Inflammatory macrophage treated with lipopolysaccharide for 4 hours (primary cell): ENCODE measurements around the gene TSC2.
"Not testable (repeated sequence)": the region's sequence is repeated elsewhere in the genome, so short reads cannot be mapped to it uniquely, and the experiment has no call there.

Experiments
- DNase-seq: peaks from one replicate; pipeline ENCODE4 v3.0.0-alpha.2; 2020

TSC2 gene

DNA sequence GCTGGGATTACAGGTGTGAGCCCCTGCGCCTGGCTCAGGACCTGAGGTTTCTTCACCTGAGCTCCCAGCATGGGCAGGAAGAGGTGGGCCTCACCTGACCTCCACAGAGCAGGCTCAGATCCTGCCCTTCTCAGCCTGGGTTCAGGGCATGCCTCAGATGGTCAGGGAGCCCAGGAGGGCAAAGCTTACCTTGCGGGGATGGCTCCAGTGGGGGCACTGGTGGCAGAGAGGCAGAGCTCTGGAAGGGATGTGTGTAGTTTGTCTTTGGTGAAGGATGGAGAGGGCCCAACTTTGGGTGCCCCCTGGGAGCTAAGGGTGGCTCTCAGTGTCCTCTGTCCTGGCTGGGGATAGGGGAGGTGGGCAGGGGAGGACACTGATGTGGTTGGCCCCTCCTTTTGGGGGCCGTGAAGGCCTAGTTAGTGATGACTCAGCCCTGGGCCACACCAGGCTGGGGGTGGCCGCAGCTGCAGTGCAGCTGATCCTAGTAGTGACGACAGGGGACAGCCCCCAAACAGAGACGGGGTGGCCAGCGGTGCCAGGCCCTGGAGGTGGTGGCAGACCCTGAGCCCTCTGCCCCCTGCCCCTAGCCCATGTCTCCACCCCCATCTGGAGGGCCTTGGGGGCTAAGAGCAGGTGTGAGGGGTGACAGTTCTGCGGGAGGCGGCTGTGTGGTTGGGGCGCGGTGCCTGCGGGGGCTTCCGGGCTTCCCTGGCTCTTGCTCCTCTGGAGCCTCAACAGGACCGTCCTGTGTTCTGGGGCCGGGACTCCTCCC is 15.3 kb upstream of the TSC2 start:
- no peak for DNase-seq

DNA sequence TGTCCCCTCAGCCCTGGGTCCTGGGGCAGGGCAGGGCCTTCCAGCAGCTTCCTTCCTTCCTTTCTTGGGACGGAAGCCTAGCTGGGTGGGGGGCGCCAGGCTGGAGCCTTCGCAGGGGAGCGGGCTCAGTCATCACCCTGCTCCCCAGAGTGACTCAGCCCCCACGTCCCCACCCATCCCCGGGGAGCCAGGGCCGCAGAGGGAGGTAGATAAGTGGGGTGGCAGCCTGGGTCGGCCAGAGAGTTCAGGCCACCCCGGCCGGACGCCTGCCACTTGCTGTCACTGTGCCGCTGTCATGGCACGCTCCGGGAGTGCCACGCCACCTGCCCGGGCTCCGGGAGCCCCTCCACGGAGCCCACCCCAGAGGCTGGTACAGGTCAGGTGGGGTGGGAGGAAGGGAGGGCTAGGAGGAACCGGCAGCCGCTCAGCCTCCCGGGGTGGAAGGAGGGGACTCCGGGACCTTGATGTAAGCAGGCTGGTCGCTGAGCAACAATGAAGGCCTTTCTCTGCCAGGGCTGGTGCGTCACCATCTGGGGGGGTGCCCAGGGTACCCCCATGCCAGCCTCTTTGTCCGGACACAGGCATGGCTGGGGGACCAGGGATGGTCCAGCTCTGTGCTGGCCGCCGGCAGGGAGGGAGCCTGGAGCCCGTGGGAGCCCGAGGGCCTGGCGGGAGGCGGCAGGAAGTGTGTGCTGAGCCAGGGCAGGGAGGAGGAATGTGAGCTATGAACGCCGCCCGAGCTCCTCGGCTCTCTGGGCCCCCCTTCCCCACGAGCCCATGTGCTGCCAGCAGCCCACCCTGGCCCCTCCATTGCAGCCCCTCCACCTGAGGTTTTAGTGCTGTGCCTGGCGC is 14.5 kb upstream of the TSC2 start:
- no peak for DNase-seq

DNA sequence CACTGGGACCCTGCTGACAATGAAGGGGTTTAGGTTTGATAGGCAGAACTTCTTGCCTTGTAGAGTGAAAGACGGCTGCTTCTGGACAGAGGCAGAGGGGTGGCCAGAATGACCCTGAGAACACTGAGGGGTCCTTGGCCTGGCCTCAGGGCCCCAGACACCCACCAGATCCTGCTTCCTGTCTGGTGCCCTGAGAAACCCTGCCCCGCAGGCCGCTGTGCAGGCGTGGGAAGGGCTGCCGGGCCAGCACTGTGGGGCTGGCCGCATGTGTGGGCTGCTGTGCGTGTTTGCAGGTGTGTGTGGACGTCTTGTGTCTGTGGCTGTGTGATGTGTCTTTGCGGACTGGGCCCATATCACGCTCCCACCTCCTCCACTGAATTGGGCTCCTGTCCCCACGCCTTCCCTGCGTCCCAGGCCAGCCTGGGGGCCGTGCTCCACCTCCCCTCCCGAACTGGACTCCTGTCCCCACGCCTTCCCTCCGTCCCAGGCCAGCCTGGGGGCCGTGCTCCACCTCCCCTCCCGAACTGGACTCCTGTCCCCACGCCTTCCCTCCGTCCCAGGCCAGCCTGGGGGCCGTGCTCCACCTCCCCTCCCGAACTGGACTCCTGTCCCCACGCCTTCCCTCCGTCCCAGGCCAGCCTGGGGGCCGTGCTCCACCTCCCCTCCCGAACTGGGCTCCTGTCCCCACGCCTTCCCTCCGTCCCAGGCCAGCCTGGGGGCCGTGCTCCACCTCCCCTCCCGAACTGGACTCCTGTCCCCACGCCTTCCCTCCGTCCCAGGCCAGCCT is 13.7 kb upstream of the TSC2 start:
- not testable (repeated sequence) for DNase-seq

DNA sequence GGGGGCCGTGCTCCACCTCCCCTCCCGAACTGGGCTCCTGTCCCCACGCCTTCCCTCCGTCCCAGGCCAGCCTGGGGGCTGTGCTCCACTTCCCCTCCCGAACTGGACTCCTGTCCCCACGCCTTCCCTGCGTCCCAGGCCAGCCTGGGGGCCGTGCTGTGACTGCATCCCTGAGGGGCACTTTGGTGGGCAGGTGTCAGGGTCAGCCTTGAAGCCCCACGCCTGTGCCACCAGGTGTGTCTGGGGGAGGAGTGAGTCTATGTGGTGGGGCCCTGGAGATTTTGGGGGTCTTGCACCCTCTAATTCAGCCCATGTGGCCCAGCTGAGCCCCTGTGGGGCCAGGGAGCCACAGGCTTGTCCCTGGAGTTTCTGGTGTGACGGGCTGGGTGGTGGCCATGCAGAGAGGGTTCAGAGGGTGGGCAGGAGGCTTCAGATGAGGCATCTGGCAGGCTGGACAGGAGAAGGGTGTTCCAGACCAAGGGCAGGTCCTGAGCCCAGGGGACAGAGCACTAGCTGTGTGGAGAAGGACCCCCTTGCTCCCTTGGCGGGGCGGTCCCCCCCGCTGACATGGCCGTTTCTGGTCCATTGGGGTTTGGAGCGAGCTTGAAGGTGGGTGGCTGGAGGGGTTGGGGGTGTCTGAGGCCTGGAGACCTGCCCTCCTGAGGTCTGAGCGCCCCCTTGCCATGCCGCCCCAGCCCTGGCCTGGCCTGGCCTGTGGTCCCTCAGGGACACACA is 12.9 kb upstream of the TSC2 start:
- DNase-seq = no peak

DNA sequence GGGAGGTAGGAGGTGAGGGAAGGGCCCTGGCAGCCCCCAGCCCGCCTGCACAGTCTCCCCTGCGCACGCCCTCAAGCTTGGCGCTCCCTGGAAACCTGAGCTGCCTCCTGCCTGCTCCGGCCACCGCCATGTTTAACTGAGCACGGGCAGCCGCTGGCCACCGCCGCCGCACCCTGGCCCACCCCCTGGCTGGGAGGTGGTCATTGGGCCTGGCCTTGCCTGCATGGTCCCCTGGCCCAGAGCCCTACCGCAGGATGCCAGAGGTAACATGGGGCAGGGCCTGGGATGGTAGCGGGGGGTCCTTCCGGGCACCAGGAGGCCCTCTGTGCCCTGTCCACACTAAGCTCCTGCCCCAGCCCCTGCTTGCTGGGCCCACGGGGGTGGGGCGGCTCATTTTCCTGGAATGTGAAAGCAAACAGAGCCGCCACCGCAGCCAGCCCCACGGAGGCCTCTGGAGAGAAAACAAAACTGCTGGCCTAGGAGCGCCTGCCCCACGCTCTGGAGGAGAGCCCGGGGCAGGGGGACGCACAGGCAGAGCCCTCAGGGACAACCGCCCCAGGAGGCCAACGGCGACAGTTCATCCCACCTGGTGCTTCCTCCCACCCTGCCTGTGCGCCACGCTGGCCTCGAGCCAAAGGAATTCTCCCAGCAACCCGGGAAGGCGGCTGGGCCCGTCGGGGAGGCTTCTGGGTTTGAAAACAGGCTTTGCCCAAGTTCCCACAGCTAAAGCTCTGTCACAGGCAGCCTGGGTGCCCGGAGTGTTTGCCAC is 12.2 kb upstream of the TSC2 start:
- DNase-seq = no peak

DNA sequence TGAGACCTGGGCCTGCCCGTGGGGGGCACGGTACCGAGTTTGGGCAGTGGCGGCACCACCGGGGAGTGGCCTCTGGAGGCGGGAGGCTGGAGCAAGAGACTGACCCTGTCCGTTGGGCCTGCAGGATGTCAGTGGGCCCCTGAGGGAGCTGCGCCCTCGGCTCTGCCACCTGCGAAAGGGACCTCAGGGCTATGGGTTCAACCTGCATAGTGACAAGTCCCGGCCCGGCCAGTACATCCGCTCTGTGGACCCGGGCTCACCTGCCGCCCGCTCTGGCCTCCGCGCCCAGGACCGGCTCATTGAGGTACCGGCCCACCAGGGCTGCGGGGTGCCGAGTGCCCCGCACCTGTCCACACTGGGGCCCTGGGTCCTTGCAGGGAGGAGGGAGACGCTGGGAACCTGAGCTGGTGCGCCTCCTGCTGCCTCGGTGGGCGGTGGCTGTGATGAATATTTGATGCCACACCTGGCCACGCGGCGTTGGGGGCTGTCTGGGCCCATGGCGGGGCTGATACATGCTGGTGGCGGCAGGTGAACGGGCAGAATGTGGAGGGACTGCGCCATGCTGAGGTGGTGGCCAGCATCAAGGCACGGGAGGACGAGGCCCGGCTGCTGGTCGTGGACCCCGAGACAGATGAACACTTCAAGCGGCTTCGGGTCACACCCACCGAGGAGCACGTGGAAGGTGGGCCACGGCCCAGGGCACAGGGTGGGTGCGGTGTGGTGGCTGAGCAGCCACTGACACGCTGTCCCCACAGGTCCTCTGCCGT is 11.4 kb upstream of the TSC2 start:
- DNase-seq = no peak

DNA sequence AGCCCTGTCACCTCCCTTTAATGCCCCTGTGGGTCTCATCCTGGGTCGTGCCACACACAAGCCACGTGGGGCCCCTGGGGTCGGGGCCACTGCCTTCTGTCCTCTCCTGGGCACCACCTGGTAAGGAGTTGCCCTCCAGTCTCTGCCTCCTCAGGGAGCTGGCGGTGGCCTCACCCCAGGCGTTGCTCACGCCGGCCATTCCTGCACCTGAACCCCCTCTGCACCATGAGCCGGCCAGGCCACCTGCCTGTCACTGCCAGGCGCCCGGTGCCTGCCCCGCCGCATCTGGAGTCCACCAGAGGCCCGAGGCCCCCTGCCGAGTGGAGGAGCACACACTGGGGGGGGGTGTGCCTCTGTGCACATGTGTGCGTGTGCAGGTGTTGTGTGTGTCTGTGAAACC is 10.7 kb upstream of the TSC2 start:
- no peak for DNase-seq

DNA sequence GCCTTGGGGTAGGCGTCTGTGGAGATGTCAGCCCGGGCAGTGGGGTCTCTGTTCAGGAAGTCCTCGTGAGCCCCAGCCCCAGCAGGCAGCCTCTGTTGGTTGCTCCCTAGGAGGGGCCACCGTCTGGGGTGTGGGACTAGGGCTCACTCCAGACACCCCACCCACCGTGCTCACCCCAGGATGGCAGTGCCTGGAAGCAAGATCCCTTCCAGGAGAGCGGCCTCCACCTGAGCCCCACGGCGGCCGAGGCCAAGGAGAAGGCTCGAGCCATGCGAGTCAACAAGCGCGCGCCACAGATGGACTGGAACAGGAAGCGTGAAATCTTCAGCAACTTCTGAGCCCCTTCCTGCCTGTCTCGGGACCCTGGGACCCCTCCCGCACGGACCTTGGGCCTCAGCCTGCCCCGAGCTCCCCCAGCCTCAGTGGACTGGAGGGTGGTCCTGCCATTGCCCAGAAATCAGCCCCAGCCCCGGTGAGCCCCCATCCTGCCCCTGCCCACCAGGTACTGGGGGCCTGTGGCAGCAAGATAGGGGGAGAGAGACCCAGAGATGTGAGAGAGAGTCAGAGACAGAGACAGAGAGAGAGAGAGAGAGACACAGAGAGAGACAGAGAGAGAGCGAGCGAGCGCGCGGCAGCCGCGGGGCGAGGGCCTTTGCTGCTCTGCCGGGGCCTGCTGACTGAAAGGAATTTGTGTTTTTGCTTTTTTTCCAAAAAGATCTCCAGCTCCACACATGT is 10.0 kb upstream of the TSC2 start:
- DNase-seq = no peak

DNA sequence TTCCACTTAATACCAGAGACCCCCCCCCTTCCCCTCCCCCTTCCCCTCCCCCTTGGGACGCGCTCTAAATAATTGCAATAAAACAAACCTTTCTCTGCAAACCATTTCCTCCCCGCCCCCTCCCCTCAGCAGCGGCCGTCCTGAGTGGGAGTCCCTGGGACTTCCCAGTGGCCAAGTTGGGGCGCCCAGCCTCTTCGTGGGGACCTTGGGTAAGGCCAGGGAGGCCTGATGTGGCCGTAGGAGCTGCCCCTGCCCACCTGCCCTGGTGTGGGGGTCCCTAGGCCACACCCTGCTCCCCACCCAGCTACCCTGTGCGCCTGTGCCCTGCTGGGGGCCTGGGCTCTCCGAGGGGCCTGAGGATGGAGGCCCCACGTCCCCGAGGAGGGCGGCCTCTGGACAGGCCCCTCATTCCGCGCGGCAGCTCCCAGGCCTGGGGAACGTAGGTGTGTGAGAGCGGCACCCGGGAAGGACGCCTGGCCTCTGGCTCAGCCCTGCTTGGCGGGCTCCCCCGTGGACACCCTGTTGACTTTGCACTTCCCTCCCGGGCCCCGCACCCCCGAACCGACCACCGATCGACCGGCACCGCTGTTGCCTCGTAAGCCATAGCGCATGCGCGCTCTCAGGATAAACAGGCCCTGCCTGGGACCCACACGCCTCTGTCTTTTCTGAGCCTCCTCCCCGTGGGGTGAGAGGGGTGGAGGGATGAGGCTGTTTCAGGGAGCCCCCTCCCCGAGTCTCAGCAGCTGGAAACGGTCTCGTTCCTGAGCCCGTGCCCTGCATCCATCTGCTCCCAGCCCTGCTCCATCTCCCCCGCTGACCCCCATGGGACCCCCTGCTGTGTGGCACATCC is 9.2 kb upstream of the TSC2 start:
- no peak for DNase-seq

DNA sequence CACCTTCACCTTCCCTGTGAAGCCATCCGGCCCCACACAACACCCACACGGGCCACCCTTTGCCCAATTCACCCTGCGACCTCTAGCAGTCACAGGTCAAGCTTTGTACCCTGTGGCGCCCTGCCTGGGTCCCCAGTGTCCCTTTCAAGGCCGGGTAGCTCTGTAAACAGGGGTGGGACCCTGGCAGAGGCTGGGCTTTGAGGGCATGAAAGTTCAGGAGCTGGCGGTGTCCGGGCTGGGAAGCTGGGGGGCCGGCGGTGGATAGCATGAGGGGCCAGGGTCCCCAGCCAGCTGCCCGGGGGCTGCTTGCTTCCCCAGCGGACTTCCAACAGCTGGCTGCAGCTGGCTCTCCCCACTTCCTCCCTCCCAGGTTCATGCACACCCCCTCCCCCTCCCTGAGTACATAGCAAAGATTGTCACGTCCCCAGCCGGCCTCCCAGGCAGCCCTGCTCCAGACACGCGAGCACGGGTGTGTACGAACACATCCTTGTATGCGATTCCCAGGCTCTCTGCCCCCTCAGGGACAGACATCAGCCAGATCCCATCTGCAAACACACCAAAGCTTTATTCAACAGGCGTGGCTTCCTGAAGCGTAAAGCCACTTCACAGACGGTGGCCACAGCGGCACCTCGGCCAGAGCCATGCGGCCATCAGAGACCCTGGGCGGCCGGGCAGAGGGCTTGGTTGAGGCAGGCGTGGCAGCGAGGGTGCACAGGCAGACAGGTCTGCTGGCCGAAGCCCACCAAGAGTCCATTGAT is 8.3 kb upstream of the TSC2 start:
- no peak for DNase-seq

DNA sequence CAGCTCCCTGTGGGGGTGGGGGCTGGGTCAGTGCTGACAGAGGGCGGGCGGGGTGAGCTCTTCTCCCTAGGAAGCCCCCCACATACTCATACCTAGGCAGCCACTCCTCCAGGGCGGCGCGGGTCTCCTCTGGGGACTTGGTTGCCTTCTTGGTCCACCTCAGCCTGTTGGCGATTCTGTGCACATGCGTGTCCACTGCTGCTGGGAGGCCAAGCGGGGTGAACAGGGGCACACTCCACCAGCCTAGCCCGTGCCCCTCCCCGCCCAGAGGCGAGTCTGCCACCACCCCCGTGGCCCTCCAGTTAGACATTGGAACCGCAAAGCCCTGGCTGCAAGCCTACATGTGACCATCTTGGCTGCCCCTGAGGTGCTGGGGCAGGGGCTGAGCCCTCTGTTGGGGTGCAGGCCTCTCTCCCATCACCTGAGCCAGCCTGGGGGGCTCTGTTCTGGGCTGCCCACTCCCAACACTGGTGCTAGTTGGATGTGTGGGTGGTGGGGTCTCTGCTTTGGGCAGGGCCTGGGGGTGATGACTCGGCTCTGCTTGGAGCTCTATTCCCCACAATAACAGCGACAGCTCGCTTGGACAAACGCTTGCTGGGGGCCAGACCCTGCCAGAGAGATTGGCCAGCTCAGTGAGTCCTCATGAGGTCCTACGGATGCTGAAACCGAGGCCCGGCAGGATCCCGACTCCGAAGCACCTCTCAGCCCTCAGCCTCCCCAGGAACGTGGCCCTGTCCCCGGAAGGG is 7.6 kb upstream of the TSC2 start:
- no peak for DNase-seq

DNA sequence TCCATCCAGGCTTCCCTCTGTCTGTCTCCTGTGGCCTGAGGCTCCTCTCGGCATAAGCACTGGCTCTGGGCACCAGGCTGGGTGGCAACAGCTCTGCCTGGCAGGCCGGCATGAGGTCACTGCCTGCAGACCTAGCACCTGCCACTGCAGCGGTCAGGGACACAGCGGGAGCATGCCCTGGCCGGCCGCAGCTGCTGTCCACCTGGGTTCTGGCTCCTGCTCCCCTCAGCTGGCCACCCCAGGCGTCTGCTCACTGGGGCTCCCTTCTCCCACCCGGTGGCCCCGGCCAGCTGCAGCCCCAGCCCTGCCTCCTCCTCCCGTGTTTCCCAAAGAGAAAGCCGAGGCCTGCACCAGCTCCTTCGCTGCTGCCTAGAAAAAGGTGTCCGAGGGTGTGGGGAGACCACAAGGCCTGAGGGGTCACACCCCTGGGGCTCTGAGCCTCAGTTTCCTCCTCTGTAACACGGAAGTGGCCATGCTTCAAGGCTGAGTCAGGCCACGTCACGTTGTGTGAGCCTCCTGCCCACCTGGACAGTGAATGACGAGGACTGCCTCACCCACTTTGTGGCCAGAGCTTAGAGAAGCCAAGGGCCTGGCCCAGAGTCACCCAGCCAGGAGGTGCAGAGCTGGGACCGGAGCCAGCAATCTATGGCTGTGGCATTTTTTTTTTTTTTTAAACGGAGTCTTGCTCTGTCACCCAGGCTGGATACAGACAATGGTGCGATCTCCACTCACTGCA is 6.8 kb upstream of the TSC2 start:
- no peak for DNase-seq

DNA sequence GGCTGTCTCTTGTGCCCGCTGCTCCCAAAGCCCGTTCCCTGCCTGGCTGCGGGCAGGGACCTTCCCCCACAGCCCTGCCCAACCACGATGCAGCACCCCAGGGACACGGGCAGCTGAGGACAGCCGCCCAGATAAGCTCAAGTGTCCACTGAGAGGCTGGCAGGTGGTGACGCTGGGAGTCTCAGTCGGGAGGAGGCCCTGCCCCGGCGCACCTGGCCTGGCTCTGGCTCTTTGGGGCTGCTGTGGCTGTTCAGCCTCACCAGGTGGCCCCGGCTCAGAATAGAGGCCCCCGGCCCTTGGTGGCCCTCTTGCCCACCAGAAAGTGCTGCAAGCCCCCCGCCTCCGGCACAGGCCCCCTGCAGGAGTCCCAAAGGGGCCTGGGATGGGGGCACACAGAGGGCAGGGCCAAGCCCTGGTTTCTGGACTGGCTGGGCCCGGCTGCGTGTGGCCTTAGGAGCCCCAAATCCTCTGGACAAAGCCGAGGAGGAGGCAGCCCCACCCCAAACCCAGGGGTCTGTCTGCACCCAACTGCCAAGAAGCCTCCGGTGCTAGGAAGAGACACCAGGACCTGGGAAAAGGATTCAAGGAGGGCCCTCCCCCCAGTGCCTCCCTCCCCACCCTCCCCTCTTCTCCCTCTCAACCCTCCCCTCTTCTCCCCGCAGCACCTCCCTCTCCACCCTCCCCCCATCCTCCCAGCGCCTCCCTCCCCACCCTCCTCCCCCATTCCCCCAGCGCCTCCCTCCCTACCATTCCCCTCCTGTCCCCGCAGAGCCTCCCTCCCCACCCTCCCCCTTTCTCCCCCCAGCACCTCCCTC is 5.4 kb upstream of the TSC2 start:
- DNase-seq = no peak

DNA sequence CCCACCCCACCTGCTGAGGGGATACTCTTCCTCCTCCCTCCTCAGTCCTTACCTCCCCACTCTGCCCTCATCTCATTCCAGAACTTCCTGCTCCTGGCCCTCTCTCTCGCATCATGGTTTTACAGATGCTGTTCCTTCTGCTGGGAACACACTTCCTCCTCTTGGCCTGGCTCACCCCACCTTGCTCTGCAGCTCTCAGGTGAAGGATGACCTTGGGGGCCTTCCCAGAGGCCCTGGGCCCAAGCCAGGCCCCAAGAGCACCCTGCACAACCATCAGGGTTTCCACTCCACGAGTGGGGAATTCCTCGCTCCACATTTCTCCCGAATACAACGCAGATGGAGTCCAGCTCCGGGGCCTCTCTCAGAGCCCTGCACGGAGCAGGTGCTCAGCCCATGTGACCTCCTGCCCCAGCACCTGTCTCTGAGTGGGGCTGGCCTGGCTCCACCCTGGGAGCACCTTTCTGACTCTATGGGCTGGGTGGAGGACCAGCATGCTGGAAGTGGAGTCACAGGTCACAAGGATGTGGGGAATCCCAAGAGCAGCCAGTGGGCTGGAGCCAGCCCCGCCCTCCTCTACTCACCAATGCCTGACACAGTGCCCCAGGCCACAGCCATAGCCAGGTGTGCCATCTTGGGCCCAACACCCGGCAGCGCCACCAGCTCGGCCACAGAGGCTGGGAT is 4.7 kb upstream of the TSC2 start:
- peak; percentile 52 for DNase-seq

DNA sequence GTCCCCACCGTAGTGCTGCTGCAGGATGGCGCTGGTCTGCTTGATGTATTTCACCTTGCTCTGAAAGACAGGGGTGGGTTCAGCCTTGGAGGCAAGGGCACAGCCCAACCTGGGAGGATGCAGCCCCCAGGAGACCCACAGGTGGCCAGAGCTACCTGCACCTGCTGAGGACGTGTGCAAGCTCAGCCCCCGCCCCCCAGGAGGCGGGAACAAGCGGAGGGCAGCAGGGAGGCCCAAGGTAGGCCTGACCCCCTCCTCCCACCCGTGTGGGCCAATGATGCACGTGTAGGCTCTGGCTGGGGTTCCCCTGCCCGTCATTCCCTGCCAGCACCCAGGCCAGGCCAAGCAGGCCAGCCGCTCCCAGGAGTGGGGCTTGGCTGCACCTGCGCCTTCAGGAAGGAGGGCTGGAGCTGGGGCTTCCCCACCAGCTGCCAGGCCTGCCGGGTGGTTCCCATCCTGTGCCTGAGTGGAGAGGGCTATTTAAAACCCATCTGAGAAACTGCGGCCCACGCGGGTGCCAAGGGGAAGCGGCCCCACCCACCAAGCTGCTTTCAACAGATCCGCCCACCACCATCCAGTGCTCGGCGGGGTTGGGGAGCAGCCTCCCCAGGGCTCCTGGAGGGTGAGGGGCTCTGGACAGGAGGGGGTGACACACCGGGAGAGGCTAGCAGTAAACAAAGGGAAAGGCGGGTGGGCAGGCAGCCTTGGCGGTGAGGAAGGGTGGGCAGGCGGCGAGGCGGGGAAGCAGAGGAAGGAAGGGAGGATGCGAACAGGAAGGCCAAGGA is 3.9 kb upstream of the TSC2 start:
- peak; percentile 82 for DNase-seq
